Right lobe of liver (tissue), 6 donors: ENCODE measurements around the gene SLC5A4. TPM values are rescaled to one million over a fixed set of nuclear protein-coding genes. Genes with fewer than 3 reads are reported as not detected.

ENCODE experiments used
- ATAC-seq, 4 donors: fragments of 200-7000 bp; cut with Tn5 transposase; one replicate each; pipeline ENCODE4 v1.9.1; 2020; ENCODE audit warnings: mild to moderate bottlenecking in 4 of 4, moderate library complexity in 4 of 4
- DNase-seq, 3 donors: peaks; one replicate each; pipeline ENCODE4 v3.0.0-alpha.2; 2020
- H3K27ac ChIP-seq, 3 donors: fragments of 200-600 bp; one replicate each; pipeline ENCODE4 v1.8.0; 2022
- H3K27me3 ChIP-seq, 2 donors: fragments of 200-600 bp; one replicate each; pipeline ENCODE4 v1.8.0; 2022
- H3K36me3 ChIP-seq, 4 donors: fragments of 200-600 bp; sonication (generic) in 1 of 4; one replicate each; pipeline versions ENCODE4 v1.5.1 to v1.8.0; 2017 to 2022; ENCODE audit warnings: control low read depth in 1 of 4
- H3K4me1 ChIP-seq, 4 donors: fragments of 200-600 bp; sonication (generic) in 1 of 4; one replicate each; pipeline versions ENCODE4 v1.5.1 to v1.8.0; 2017 to 2022; ENCODE audit warnings: control low read depth in 1 of 4
- H3K4me3 ChIP-seq, 3 donors: fragments of 200-600 bp; one replicate each; pipeline ENCODE4 v1.8.0; 2022
- H3K9me3 ChIP-seq, 4 donors: fragments of 200-600 bp; sonication (generic) in 1 of 4; one replicate each; pipeline versions ENCODE4 v1.5.1 to v1.8.0; 2017 to 2022; ENCODE audit warnings: control low read depth in 1 of 4
- CTCF ChIP-seq, 4 donors: fragments of 200-600 bp in 3 of 4; fragments of 450-650 bp in 1 of 4; IDR thresholded peaks; one replicate each; pipeline versions ENCODE4 v1.5.1 to v1.8.0; 2016 to 2022; ENCODE audit warnings: antibody characterized with exemption in 4 of 4, mild to moderate bottlenecking in 2 of 4
- POLR2A ChIP-seq: fragments of 450-650 bp; IDR thresholded peaks from one replicate; pipeline ENCODE4 v1.6.1; 2017; ENCODE audit warnings: antibody characterized with exemption, mild to moderate bottlenecking
- WGBS: methylation state at CpG from one replicate; pipeline ENCODE4 v1.1.6; 2018; ENCODE audit warnings: low coverage, low lambda C conversion rate; ENCODE audit not compliant: insufficient coverage; ENCODE audit errors: missing lambda C conversion rate; 5-methylcytosine and 5-hydroxymethylcytosine counted together
- intact Hi-C, 2 donors: fragments of 100-400 bp; cut with DNase I; formaldehyde crosslinking; loops; one replicate each; pipeline versions ENCODE4 v1.11.2 to v1.14.1; 2022
- total RNA-seq, 6 experiments: library from RNA; depleted of rRNA in 2 of 6; stranded (reverse); fragments of >200 nt in 2 of 6; fragmentation: NEBNext Ultra II Directional in 3 of 6; extraction: Animal tissue kit (Norgen Biotek cat#: 25700) in 3 of 6; gene quantifications; one replicate each; pipeline versions ENCODE4 v1.1.0 to v1.2.4, GENCODE V29; 2016 to 2023
- donor health status: DM: no; HTN: yes; CAD: no.
- donor health status: DM: no; HTN: no; CAD: no.
- donor health status: DM: no; HTN: no; CAD: no.
- donor health status: DM: no; HTN: yes; CAD: no.
- donor health status: DM: no; HTN: yes; CAD: no.

SLC5A4 gene
- total RNA-seq, 6 experiments from 2014 or later: 0.11 to 0.20 (median 0.16) TPM; not detected in 2

GRCh38 chr22:32261306-32261705 lies 6.2 kb upstream of the SLC5A4 start:
- H3K9me3 ChIP-seq: no peaks in the 10 kb centered on the region
- H3K27me3 ChIP-seq: no peaks in the 10 kb centered on the region
- no peak overlapping the region for H3K4me3 ChIP-seq
- peaks cover 0 to 14% (median 2%) of the 10 kb centered on the region in 4 donors for H3K4me1 ChIP-seq
- no peak overlapping the region for H3K27ac ChIP-seq
- no peaks in the 10 kb centered on the region for H3K36me3 ChIP-seq
- no peak for TF ChIP-seq CTCF (IDR thresholded peaks at IDR 0.05)
- TF ChIP-seq POLR2A: no peak
- ATAC-seq: peak in 3 of 4 donors; percentile 53 to 68 (median 54)
- WGBS: 69% methylated on average over 3 of the region's 4 CpGs
- peak in 2 of 3 donors; percentile 56 to 60 for DNase-seq
- intact Hi-C loops: loop anchor here in 1 of 2 donors (10.0 kb wide), 1 partner anchor 57 kb away; the partner anchor contains the start of gene RFPL2

GRCh38 chr22:32258791-32259190 lies 3.6 kb upstream of the SLC5A4 start:
- TF ChIP-seq POLR2A (no peak), CTCF (IDR thresholded peaks at IDR 0.05) (no peak)
- Histone ChIP-seq H3K9me3 (no peaks in the 10 kb centered on the region), H3K27ac (no peak overlapping the region), H3K27me3 (no peaks in the 10 kb centered on the region), H3K4me3 (no peak overlapping the region), H3K4me1 (peaks cover 0 to 8% (median 0%) of the 10 kb centered on the region in 4 donors), H3K36me3 (no peaks in the 10 kb centered on the region)
- ATAC-seq (no peak), DNase-seq (no peak)
- intact Hi-C loops: no loop called here
- 52% methylated on average over 2 of the region's 2 CpGs for WGBS

GRCh38 chr22:32255726-32256125 lies 579 bp upstream of the SLC5A4 start:
- no peaks in the 10 kb centered on the region for H3K27me3 ChIP-seq
- ATAC-seq (no peak), DNase-seq (no peak)
- H3K4me3 ChIP-seq: no peak overlapping the region
- H3K4me1 ChIP-seq: no peaks in the 10 kb centered on the region
- TF ChIP-seq POLR2A (no peak), CTCF (IDR thresholded peaks at IDR 0.05) (no peak)
- H3K27ac ChIP-seq: no peak overlapping the region
- no peaks in the 10 kb centered on the region for H3K36me3 ChIP-seq
- WGBS: 76% methylated on average over 3 of the region's 3 CpGs
- H3K9me3 ChIP-seq: no peaks in the 10 kb centered on the region
- intact Hi-C loops: no loop called here

GRCh38 chr22:32249231-32249630 lies 5.9 kb downstream of the SLC5A4 start:
- DNase-seq (no peak), ATAC-seq (peak; percentile 38 to 58 (median 42))
- Histone ChIP-seq H3K36me3 (no peaks in the 10 kb centered on the region), H3K4me3 (no peak overlapping the region), H3K9me3 (no peaks in the 10 kb centered on the region), H3K27me3 (no peaks in the 10 kb centered on the region), H3K4me1 (peaks cover 0 to 30% (median 12%) of the 10 kb centered on the region in 4 donors), H3K27ac (no peak overlapping the region)
- 100% methylated on average over 1 of the region's 1 CpG for WGBS
- TF ChIP-seq CTCF (IDR thresholded peaks at IDR 0.05) (no peak), POLR2A (no peak)
- intact Hi-C loops: no loop called here

GRCh38 chr22:32248276-32248675 lies 6.9 kb downstream of the SLC5A4 start:
- TF ChIP-seq CTCF (IDR thresholded peaks at IDR 0.05) (no peak), POLR2A (no peak)
- H3K36me3 ChIP-seq: no peaks in the 10 kb centered on the region
- no peak for DNase-seq
- H3K27me3 ChIP-seq: no peaks in the 10 kb centered on the region
- H3K27ac ChIP-seq: no peak overlapping the region
- H3K9me3 ChIP-seq: no peaks in the 10 kb centered on the region
- ATAC-seq: no peak
- peaks cover 0 to 33% (median 13%) of the 10 kb centered on the region in 4 donors for H3K4me1 ChIP-seq
- intact Hi-C loops: no loop called here
- WGBS: 45% methylated on average over 1 of the region's 1 CpG
- no peak overlapping the region for H3K4me3 ChIP-seq
